Naive thymus-derived CD8-positive, alpha-beta T cell (primary cell): ENCODE data around the gene ECM2. TPM values are rescaled to one million over a fixed set of nuclear protein-coding genes. Genes with fewer than 3 reads are reported as not detected.
"Not testable (repeated sequence)": the region's sequence is repeated elsewhere in the genome, so short reads cannot be mapped to it uniquely, and the experiment has no call there.

Experiments used
- ATAC-seq, 2 donors: fragments of 150-1000 bp; cut with Tn5 transposase in 1 of 2; sonication (Bioruptor Pico), chemical (Tn5 transposase) in 1 of 2; 1 replicate in 1 of 2; 2 replicates in 1 of 2; pipeline ENCODE4 v1.10.0; 2021; ENCODE audit warnings: mild to moderate bottlenecking in 2 of 2, moderate library complexity in 2 of 2
- POLR2A ChIA-PET: fragments of 350-600 bp; sonication (Branson Sonifier 250); formaldehyde crosslinking; loops from one replicate; lab custom pipeline; 2021; ENCODE audit warnings: antibody characterized with exemption; lab: Charles Lee
- DNase-seq, 10 donors: peaks; one replicate each; pipeline versions ENCODE4 v3.0.0 to v3.0.0-alpha.2; 2020 to 2022
- H3K27ac Mint-ChIP-seq, 10 donors: one replicate each; pipeline ENCODE4 v1.8.0; 2020 to 2022; ENCODE audit warnings: mild to moderate bottlenecking in 10 of 10, mixed read lengths in 10 of 10, moderate library complexity in 4 of 10, inconsistent platforms in 1 of 10
- H3K27me3 Mint-ChIP-seq, 5 donors: one replicate each; pipeline ENCODE4 v1.8.0; 2021 to 2022; ENCODE audit warnings: mixed read lengths in 5 of 5
- H3K36me3 Mint-ChIP-seq, 3 donors: one replicate each; pipeline ENCODE4 v1.8.0; 2020 to 2022; ENCODE audit warnings: mixed read lengths in 3 of 3, mild to moderate bottlenecking in 2 of 3, inconsistent platforms in 1 of 3
- H3K4me1 Mint-ChIP-seq, 4 donors: one replicate each; pipeline ENCODE4 v1.8.0; 2021 to 2022; ENCODE audit warnings: mixed read lengths in 4 of 4
- H3K4me3 Mint-ChIP-seq, 10 donors: one replicate each; pipeline ENCODE4 v1.8.0; 2020 to 2022; ENCODE audit warnings: mild to moderate bottlenecking in 10 of 10, mixed read lengths in 10 of 10, moderate library complexity in 6 of 10, inconsistent platforms in 1 of 10
- H3K9me3 Mint-ChIP-seq, 9 donors: one replicate each; pipeline ENCODE4 v1.8.0; 2020 to 2022; ENCODE audit warnings: mixed read lengths in 9 of 9, mild to moderate bottlenecking in 3 of 9, inconsistent platforms in 1 of 9, moderate library complexity in 1 of 9
- polyA plus RNA-seq, 3 donors: library from polyadenylated mRNA; unstranded; fragments of 300-500 nt; fragmentation: Illumina TruSeq; gene quantifications; one replicate each; pipeline ENCODE4 v1.2.3, GENCODE V29; 2021
- total RNA-seq, 8 experiments: library from RNA in 2 of 8; stranded (reverse) in 2 of 8; gene quantifications; one replicate each; pipeline ENCODE4 v1.2.3 and lab custom pipeline; 2021 to 2026

Gene ECM2
- total RNA-seq (not detected), polyA plus RNA-seq (not detected), total RNA-seq (lab: John Stamatoyannopoulos, UW) (0 to 0.08 (median 0) reads per million in 6 experiments)

GRCh38 chr9:92535940-92536850, at the start of gene ECM2:
Gene ECM2 (minus strand): TSS chr9:92535990. CDS start chr9:92522866, 13,124 bp downstream.
- Mint-ChIP-seq H3K36me3 (peaks cover 0 to 17% (median 4%) of the 10 kb centered on the region in 3 donors), H3K4me3 (no peak within 1 kb of the TSS), H3K4me1 (peaks cover 0 to 2% (median 0%) of the 10 kb centered on the region in 4 donors), H3K27ac (no peak within 1 kb of the TSS), H3K27me3 (peaks cover 0 to 3% (median 0%) of the 10 kb centered on the region in 5 donors), H3K9me3 (peaks cover 0 to 17% (median 3%) of the 10 kb centered on the region in 9 donors)
- DNase-seq: no peak
- POLR2A ChIA-PET: interaction anchor here (0.6 kb wide), 1 partner anchor 607 kb away, joined by 3 read pairs; no protein-coding TSS in a partner anchor
- no peak for ATAC-seq

GRCh38 chr9:92576175-92576574, 40.4 kb upstream of the ECM2 start:
- ATAC-seq: no peak
- no peak overlapping the region for H3K27ac Mint-ChIP-seq
- H3K27me3 Mint-ChIP-seq: no peaks in the 10 kb centered on the region
- no peak overlapping the region for H3K4me3 Mint-ChIP-seq
- POLR2A ChIA-PET: no interaction called here
- no peaks in the 10 kb centered on the region for H3K4me1 Mint-ChIP-seq
- H3K36me3 Mint-ChIP-seq: peaks cover 2 to 10% (median 9%) of the 10 kb centered on the region in 3 donors
- no peak for DNase-seq
- H3K9me3 Mint-ChIP-seq: peaks cover 1 to 24% (median 16%) of the 10 kb centered on the region in 9 donors

GRCh38 chr9:92573612-92574011, 37.8 kb upstream of the ECM2 start:
- POLR2A ChIA-PET, ATAC-seq, H3K4me3 Mint-ChIP-seq, H3K27ac Mint-ChIP-seq, H3K27me3 Mint-ChIP-seq, DNase-seq, H3K4me1 Mint-ChIP-seq: not testable (repeated sequence)
- Mint-ChIP-seq H3K36me3 (peaks cover 2 to 15% (median 9%) of the 10 kb centered on the region in 3 donors), H3K9me3 (peaks cover 1 to 32% (median 19%) of the 10 kb centered on the region in 9 donors)

- H3K4me3 Mint-ChIP-seq, H3K27me3 Mint-ChIP-seq, POLR2A ChIA-PET, ATAC-seq, DNase-seq, H3K4me1 Mint-ChIP-seq, H3K27ac Mint-ChIP-seq: not testable (repeated sequence)
- Mint-ChIP-seq H3K9me3 (peaks cover 0 to 36% (median 15%) of the 10 kb centered on the region in 9 donors), H3K36me3 (peaks cover 2 to 16% (median 9%) of the 10 kb centered on the region in 3 donors)
Measured at GRCh38 chr9:92571871-92572270, 36.1 kb upstream of the ECM2 start.

GRCh38 chr9:92564982-92565381, 29.2 kb upstream of the ECM2 start:
- ATAC-seq (no peak), DNase-seq (no peak)
- Mint-ChIP-seq H3K4me1 (no peaks in the 10 kb centered on the region), H3K36me3 (peaks cover 0 to 17% (median 14%) of the 10 kb centered on the region in 3 donors), H3K27ac (no peak overlapping the region), H3K4me3 (no peak overlapping the region), H3K9me3 (peaks cover 4 to 27% (median 12%) of the 10 kb centered on the region in 9 donors), H3K27me3 (no peaks in the 10 kb centered on the region)
- POLR2A ChIA-PET: interaction anchor here (0.6 kb wide), 1 partner anchor 242 kb away, joined by 3 read pairs; no protein-coding TSS in a partner anchor

GRCh38 chr9:92564504-92564903, 28.7 kb upstream of the ECM2 start:
- H3K4me3 Mint-ChIP-seq: no peak overlapping the region
- peaks cover 0 to 17% (median 14%) of the 10 kb centered on the region in 3 donors for H3K36me3 Mint-ChIP-seq
- H3K27me3 Mint-ChIP-seq: no peaks in the 10 kb centered on the region
- H3K4me1 Mint-ChIP-seq: no peaks in the 10 kb centered on the region
- H3K9me3 Mint-ChIP-seq: peaks cover 4 to 26% (median 12%) of the 10 kb centered on the region in 9 donors
- DNase-seq (no peak), ATAC-seq (no peak)
- H3K27ac Mint-ChIP-seq: no peak overlapping the region
- POLR2A ChIA-PET: interaction anchor here (0.6 kb wide), 1 partner anchor 241 kb away, joined by 3 read pairs; no protein-coding TSS in a partner anchor

GRCh38 chr9:92563116-92564100, 27.6 kb upstream of the ECM2 start:
- POLR2A ChIA-PET: no interaction called here
- H3K4me3 Mint-ChIP-seq: no peak overlapping the region
- no peaks in the 10 kb centered on the region for H3K27me3 Mint-ChIP-seq
- H3K36me3 Mint-ChIP-seq: peaks cover 0 to 15% (median 14%) of the 10 kb centered on the region in 3 donors
- ATAC-seq (no peak), DNase-seq (no peak)
- H3K4me1 Mint-ChIP-seq: no peaks in the 10 kb centered on the region
- peak overlapping the region in 1 of 10 donors; percentile 16 for H3K27ac Mint-ChIP-seq
- H3K9me3 Mint-ChIP-seq: peaks cover 4 to 19% (median 12%) of the 10 kb centered on the region in 9 donors

- Mint-ChIP-seq H3K4me1 (no peaks in the 10 kb centered on the region), H3K27ac (no peak overlapping the region), H3K4me3 (no peak overlapping the region), H3K27me3 (no peaks in the 10 kb centered on the region), H3K36me3 (peaks cover 0 to 17% (median 14%) of the 10 kb centered on the region in 3 donors), H3K9me3 (peaks cover 4 to 16% (median 12%) of the 10 kb centered on the region in 9 donors)
- POLR2A ChIA-PET: no interaction called here
- ATAC-seq (no peak), DNase-seq (no peak)
Measured at GRCh38 chr9:92562461-92562967, 26.7 kb upstream of the ECM2 start.

GRCh38 chr9:92561374-92562330, 25.9 kb upstream of the ECM2 start:
- Mint-ChIP-seq H3K36me3 (peaks cover 0 to 13% (median 12%) of the 10 kb centered on the region in 3 donors), H3K4me3 (no peak overlapping the region), H3K4me1 (no peaks in the 10 kb centered on the region), H3K27me3 (no peaks in the 10 kb centered on the region), H3K27ac (no peak overlapping the region), H3K9me3 (peaks cover 2 to 12% (median 8%) of the 10 kb centered on the region in 9 donors)
- ATAC-seq: no peak
- DNase-seq: no peak
- POLR2A ChIA-PET: no interaction called here

- H3K36me3 Mint-ChIP-seq: peaks cover 3 to 8% (median 7%) of the 10 kb centered on the region in 3 donors
- no peak for DNase-seq
- H3K4me3 Mint-ChIP-seq: no peak overlapping the region
- POLR2A ChIA-PET: no interaction called here
- H3K4me1 Mint-ChIP-seq: peaks cover 0 to 8% (median 2%) of the 10 kb centered on the region in 4 donors
- H3K27me3 Mint-ChIP-seq: no peaks in the 10 kb centered on the region
- peaks cover 0 to 2% (median 0%) of the 10 kb centered on the region in 9 donors for H3K9me3 Mint-ChIP-seq
- peak overlapping the region in 1 of 10 donors; percentile 9 for H3K27ac Mint-ChIP-seq
- ATAC-seq: no peak
Measured at GRCh38 chr9:92558612-92559374, 23.0 kb upstream of the ECM2 start.
